H1 (cell line): Measurements from ENCODE around the gene DDX3X. TPM values are rescaled to one million over a fixed set of nuclear protein-coding genes. Genes with fewer than 3 reads are reported as not detected.

Experiments used
- CTCF ChIA-PET: fragments of 300-600 bp; sonication (Branson Sonifier 250); formaldehyde crosslinking; loops from one replicate; lab custom pipeline; 2021; ENCODE audit not compliant: partially characterized antibody; lab: Charles Lee
- POLR2A ChIA-PET: fragments of 300-600 bp; sonication (Branson Sonifier 250); formaldehyde crosslinking; loops from one replicate; lab custom pipeline; 2021; ENCODE audit warnings: inconsistent platforms; ENCODE audit not compliant: partially characterized antibody; lab: Charles Lee
- DNase-seq, 2 experiments: peaks; one replicate each; pipeline versions ENCODE4 v3.0.0 to v3.0.0-alpha.2; 2010 to 2022; ENCODE audit warnings: low spot score in 2 of 2, low read depth in 1 of 2, mixed read lengths in 1 of 2
- FAIRE-seq: peaks from 2 replicates; lab custom pipeline; 2011; peaks lifted over from hg19 to GRCh38; lab: Jason Lieb, UNC
- H2AFZ ChIP-seq: 2 replicates; pipeline ENCODE4 v1.8.1; 2012; ENCODE audit warnings: low read length, inconsistent platforms
- H2AK5ac ChIP-seq: 2 replicates; pipeline ENCODE4 v1.6.1; 2013; ENCODE audit warnings: low read depth, low read length
- H2BK120ac ChIP-seq: replicated peaks from 2 replicates; pipeline ENCODE3; 2013; ENCODE audit warnings: low read depth, low read length, inconsistent platforms
- H2BK12ac ChIP-seq: 2 replicates; pipeline ENCODE4 v1.6.1; 2013; ENCODE audit warnings: low read depth, low read length
- H2BK15ac ChIP-seq: 2 replicates; pipeline ENCODE4 v1.6.1; 2013; ENCODE audit warnings: low read length
- H2BK20ac ChIP-seq: 2 replicates; pipeline ENCODE4 v1.6.1; 2013; ENCODE audit warnings: low read length
- H2BK5ac ChIP-seq: 2 replicates; pipeline ENCODE4 v1.6.1; 2013; ENCODE audit warnings: low read depth, low read length
- H3K14ac ChIP-seq: 2 replicates; pipeline ENCODE4 v1.6.1; 2013; ENCODE audit warnings: inconsistent platforms; ENCODE audit not compliant: insufficient read length
- H3K18ac ChIP-seq: 2 replicates; pipeline ENCODE4 v1.6.1; 2013; ENCODE audit warnings: low read length; ENCODE audit errors: extremely low read depth
- H3K23ac ChIP-seq: 2 replicates; pipeline ENCODE4 v1.6.1; 2013; ENCODE audit warnings: inconsistent platforms; ENCODE audit not compliant: insufficient read length
- H3K23me2 ChIP-seq: 2 replicates; pipeline ENCODE4 v1.6.1; 2013; ENCODE audit warnings: low read depth, low read length
- H3K27ac ChIP-seq: 2 replicates; pipeline ENCODE4 v1.6.1; 2011; ENCODE audit warnings: low read depth, low read length, inconsistent platforms
- H3K27me3 ChIP-seq, 4 experiments: replicated peaks in 1 of 4; 1 replicate in 1 of 4; 2 replicates in 3 of 4; pipeline versions ENCODE4 v1.6.1 to v1.8.1; 2011 to 2013; ENCODE audit warnings: low read length in 3 of 4, mild to moderate bottlenecking in 3 of 4, inconsistent platforms in 2 of 4, mixed read lengths in 2 of 4, moderate library complexity in 1 of 4; ENCODE audit not compliant: control insufficient read depth in 3 of 4, insufficient read depth in 3 of 4; ENCODE audit errors: extremely low read depth in 1 of 4
- H3K36me3 ChIP-seq, 4 experiments: 2 replicates each; pipeline versions ENCODE4 v1.6.1 to v1.8.1; 2011 to 2013; ENCODE audit warnings: mild to moderate bottlenecking in 4 of 4, low read length in 3 of 4, moderate library complexity in 2 of 4, control low read depth in 1 of 4, inconsistent platforms in 1 of 4; ENCODE audit not compliant: insufficient read depth in 4 of 4, control insufficient read depth in 2 of 4
- H3K4ac ChIP-seq: replicated peaks from 2 replicates; pipeline ENCODE3; 2013; ENCODE audit warnings: low read length, low read depth, mixed read lengths, inconsistent platforms; ENCODE audit not compliant: insufficient read length
- H3K4me1 ChIP-seq, 4 experiments: replicated peaks in 1 of 4; 1 replicate in 1 of 4; 2 replicates in 3 of 4; pipeline versions ENCODE4 v1.6.1 to v1.8.1; 2011 to 2013; ENCODE audit warnings: low read length in 3 of 4, inconsistent platforms in 2 of 4, mixed read lengths in 1 of 4; ENCODE audit not compliant: insufficient read depth in 4 of 4, control insufficient read depth in 3 of 4
- H3K4me2 ChIP-seq, 2 experiments: 2 replicates each; pipeline versions ENCODE4 v1.6.1 to v1.8.1; 2011 to 2013; ENCODE audit warnings: low read depth in 2 of 2, low read length in 2 of 2, control low read depth in 1 of 2, inconsistent platforms in 1 of 2, mild to moderate bottlenecking in 1 of 2; ENCODE audit not compliant: insufficient read depth in 1 of 2
- H3K4me3 ChIP-seq, 4 experiments: fragments of 200-600, 300-600 bp in 1 of 4; sonication (generic), shearing (Covaris generic), sonication (Bioruptor Twin) in 1 of 4; 2 replicates each; pipeline versions ENCODE4 v1.5.1 to v1.8.1; 2011 to 2016; ENCODE audit warnings: low read length in 4 of 4, low read depth in 3 of 4, control low read depth in 2 of 4, inconsistent platforms in 2 of 4, mild to moderate bottlenecking in 2 of 4, mixed read lengths in 1 of 4, moderate library complexity in 1 of 4; ENCODE audit not compliant: insufficient read depth in 2 of 4; ENCODE audit errors: extremely low read depth in 1 of 4
- H3K56ac ChIP-seq: replicated peaks from 2 replicates; pipeline ENCODE3; 2013; ENCODE audit warnings: low read depth, mild to moderate bottlenecking, mixed read lengths, low read length, inconsistent platforms; ENCODE audit not compliant: insufficient read length
- H3K79me1 ChIP-seq: 2 replicates; pipeline ENCODE4 v1.6.1; 2013; ENCODE audit warnings: low read depth, low read length, control low read depth
- H3K79me2 ChIP-seq, 2 experiments: 2 replicates each; pipeline versions ENCODE4 v1.6.1 to v1.8.1; 2012 to 2013; ENCODE audit warnings: low read length in 2 of 2, mild to moderate bottlenecking in 2 of 2, inconsistent platforms in 1 of 2; ENCODE audit not compliant: insufficient read depth in 2 of 2, control insufficient read depth in 1 of 2
- H3K9ac ChIP-seq, 4 experiments: replicated peaks in 1 of 4; 1 replicate in 1 of 4; 2 replicates in 3 of 4; pipeline versions ENCODE4 v1.6.1 to v1.8.1; 2011 to 2013; ENCODE audit warnings: low read depth in 3 of 4, low read length in 3 of 4, control low read depth in 2 of 4, mild to moderate bottlenecking in 2 of 4, moderate library complexity in 2 of 4, inconsistent platforms in 1 of 4; ENCODE audit errors: extremely low read depth in 1 of 4
- H3K9me3 ChIP-seq, 2 experiments: 2 replicates each; pipeline versions ENCODE4 v1.6.1 to v1.8.1; 2012 to 2013; ENCODE audit warnings: mild to moderate bottlenecking in 2 of 2, moderate library complexity in 2 of 2, control low read depth in 1 of 2, inconsistent platforms in 1 of 2, low read depth in 1 of 2, low read length in 1 of 2, mixed read lengths in 1 of 2; ENCODE audit not compliant: insufficient read depth in 2 of 2
- H4K20me1 ChIP-seq, 2 experiments: replicated peaks in 1 of 2; 2 replicates each; pipeline versions ENCODE3 to v1.8.1; 2011 to 2013; ENCODE audit warnings: inconsistent platforms in 2 of 2, low read length in 2 of 2, mild to moderate bottlenecking in 1 of 2; ENCODE audit not compliant: insufficient read depth in 2 of 2, control insufficient read depth in 1 of 2
- H4K5ac ChIP-seq: 2 replicates; pipeline ENCODE4 v1.6.1; 2013; ENCODE audit warnings: low read length, low read depth, mixed read lengths, inconsistent platforms; ENCODE audit not compliant: insufficient read length
- H4K8ac ChIP-seq: 2 replicates; pipeline ENCODE4 v1.8.0; 2013; ENCODE audit warnings: mild to moderate bottlenecking, moderate library complexity, low read length, inconsistent platforms; ENCODE audit not compliant: insufficient read depth; ENCODE audit errors: extremely low read depth
- H4K91ac ChIP-seq: replicated peaks from 2 replicates; pipeline ENCODE3; 2013; ENCODE audit warnings: low read length, mixed read lengths, inconsistent platforms; ENCODE audit not compliant: insufficient read length
- CBX5 ChIP-seq: fragments of 300-800, 300-1000 bp; sonication (generic); IDR thresholded peaks from 2 replicates; pipeline ENCODE4 v1.7.1; 2016; ENCODE audit warnings: antibody characterized with exemption, low read length, low read depth
- FOSL1 ChIP-seq: IDR thresholded peaks from 2 replicates; pipeline ENCODE4 v1.6.1; 2011; ENCODE audit warnings: mild to moderate bottlenecking, low read depth, low read length, moderate library complexity; ENCODE audit not compliant: insufficient read depth
- SRF ChIP-seq: IDR thresholded peaks from 2 replicates; pipeline ENCODE4 v1.6.1; 2011; ENCODE audit warnings: mild to moderate bottlenecking, low read depth, low read length, moderate library complexity
- SUZ12 ChIP-seq: fragments of 200-600 bp; sonication (generic); IDR thresholded peaks from 2 replicates; pipeline ENCODE4 v1.6.1; 2012; ENCODE audit warnings: mild to moderate bottlenecking, inconsistent platforms, low read length, moderate library complexity, mixed read lengths
- TCF12 ChIP-seq: IDR thresholded peaks from 2 replicates; pipeline ENCODE4 v1.6.1; 2011; ENCODE audit warnings: low read depth, mild to moderate bottlenecking, low read length
- ZNF274 ChIP-seq: IDR thresholded peaks from 2 replicates; pipeline ENCODE4 v1.7.0; 2012; ENCODE audit warnings: low read length, borderline replicate concordance; ENCODE audit errors: extremely low read depth
- WGBS, 2 experiments: shearing (Covaris generic) in 1 of 2; methylation state at CpG; one replicate each; pipeline versions ENCODE4 v1.1.6 to v1.1.7; 2013 to 2015; ENCODE audit warnings: low lambda C conversion rate in 2 of 2, mixed read lengths in 2 of 2, inconsistent platforms in 1 of 2, low coverage in 1 of 2, missing lambda C conversion rate in 1 of 2; ENCODE audit not compliant: insufficient replicate concordance in 2 of 2, insufficient coverage in 1 of 2, insufficient read length in 1 of 2; ENCODE audit errors: extremely low coverage in 1 of 2, missing lambda C conversion rate in 1 of 2; 5-methylcytosine and 5-hydroxymethylcytosine counted together
- polyA plus RNA-seq, 7 experiments: library from polyadenylated mRNA; depleted of rRNA in 3 of 7; stranded (reverse) in 5 of 7; unstranded in 2 of 7; fragments of >200 nt in 5 of 7; fragments of 200-250 nt in 2 of 7; gene quantifications; 1 replicate in 5 of 7; 2 replicates in 1 of 7; 4 replicates in 1 of 7; pipeline versions ENCODE4 v1.2.1 to v1.2.3, GENCODE V29; 2011 to 2013; ENCODE audit warnings: missing spikeins in 2 of 7, mixed read lengths in 2 of 7
- total RNA-seq: library from RNA; stranded (reverse); fragmentation: NEBNext Ultra II Directional; extraction: Animal tissue kit (Norgen Biotek cat#: 25700); gene quantifications from 2 replicates; pipeline ENCODE4 v1.2.1, GENCODE V29; 2021
- TF ChIP-seq, protein P1 (sequence below): IDR thresholded peaks from 2 replicates; pipeline ENCODE4 v1.6.1; 2011; ENCODE audit warnings: low read length, improper control_type of control experiment

DDX3X gene
- total and polyA plus RNA-seq, 2 of the 8 experiments (the other 6 are each of a cell fraction or from before 2014, with no cell fraction given) = 39.4 to 291 TPM

DNA sequence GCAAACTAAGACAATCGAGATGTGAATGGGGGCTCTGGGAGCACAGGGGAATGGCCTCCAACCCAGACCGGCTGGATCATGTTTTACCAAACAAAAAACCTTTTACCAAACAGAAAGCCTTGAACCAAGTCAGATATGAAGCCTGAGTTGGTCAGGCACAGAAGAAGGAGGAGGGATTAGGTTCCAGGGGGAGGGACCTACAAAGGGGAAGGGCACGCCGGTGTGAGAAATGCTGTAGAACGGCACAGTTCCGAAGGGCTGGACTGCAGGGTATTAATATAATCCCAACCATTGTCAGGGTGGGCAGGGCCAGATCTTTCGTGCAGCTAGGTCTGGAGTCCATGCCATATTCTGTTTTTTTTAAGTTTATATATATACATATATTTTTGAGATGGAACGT lies 60.3 kb downstream of the DDX3X start:
- Histone ChIP-seq H3K18ac (no peak overlapping the region), H2AFZ (no peak overlapping the region), H4K20me1 (no peaks in the 10 kb centered on the region), H3K9ac (no peak overlapping the region), H4K91ac (no peak overlapping the region), H3K79me1 (no peaks in the 10 kb centered on the region), H2BK120ac (no peak overlapping the region), H2BK12ac (no peak overlapping the region), H3K27ac (no peak overlapping the region), H3K79me2 (no peaks in the 10 kb centered on the region), H3K56ac (no peak overlapping the region), H2AK5ac (no peak overlapping the region), H3K4me1 (no peaks in the 10 kb centered on the region), H3K9me3 (no peaks in the 10 kb centered on the region), H4K8ac (no peak overlapping the region), H4K5ac (no peak overlapping the region), H2BK20ac (no peak overlapping the region), H3K4ac (no peak overlapping the region), H3K23me2 (no peaks in the 10 kb centered on the region), H3K4me2 (no peak overlapping the region), H3K27me3 (no peaks in the 10 kb centered on the region), H2BK15ac (no peak overlapping the region), H3K36me3 (no peaks in the 10 kb centered on the region), H3K4me3 (no peak overlapping the region), H3K14ac (no peak overlapping the region), H3K23ac (no peak overlapping the region), H2BK5ac (no peak overlapping the region)
- DNase-seq = no peak
- whole genome bisulfite sequencing, 2 experiments = 92% methylated on average over 8 of the region's 8 CpGs; no CpG with 5 or more reads in 1 of the 2 experiments
- TF ChIP-seq SUZ12 = no peak
- TF ChIP-seq FOSL1 = no peak
- TF ChIP-seq CBX5 = no peak
- TF ChIP-seq, protein P1, sequence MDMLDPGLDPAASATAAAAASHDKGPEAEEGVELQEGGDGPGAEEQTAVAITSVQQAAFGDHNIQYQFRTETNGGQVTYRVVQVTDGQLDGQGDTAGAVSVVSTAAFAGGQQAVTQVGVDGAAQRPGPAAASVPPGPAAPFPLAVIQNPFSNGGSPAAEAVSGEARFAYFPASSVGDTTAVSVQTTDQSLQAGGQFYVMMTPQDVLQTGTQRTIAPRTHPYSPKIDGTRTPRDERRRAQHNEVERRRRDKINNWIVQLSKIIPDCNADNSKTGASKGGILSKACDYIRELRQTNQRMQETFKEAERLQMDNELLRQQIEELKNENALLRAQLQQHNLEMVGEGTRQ = no peak
- no peak for TF ChIP-seq TCF12
- no peak for TF ChIP-seq SRF
- TF ChIP-seq ZNF274 = no peak
- ChIA-PET POLR2A (interaction anchor here (0.6 kb wide), 1 partner anchor 48 kb away, joined by 3 read pairs; no protein-coding TSS in a partner anchor), CTCF (no interaction called here)
- FAIRE-seq = no peak
